ENCODE results near the gene ZNF611.

- TF ChIP-seq CTCF (IDR thresholded peaks at IDR 0.05) (no peak), EZH2 (IDR thresholded peaks at IDR 0.05) (no peak), EZH2phosphoT487 (IDR thresholded peaks at IDR 0.05) (no peak)
Observed at GRCh38 chr19:52673014-52673413, 61.8 kb downstream of the ZNF611 start.
